HepG2 (cell line): Measurements from ENCODE around the gene PTGR1. TPM values are rescaled to one million over a fixed set of nuclear protein-coding genes. Genes with fewer than 3 reads are reported as not detected.
A peak's percentile ranks its signal among the peaks of the same experiment; 100 is the strongest.

ENCODE experiments used
- ATF3 ChIP-seq: sonication (generic); formaldehyde crosslinking; IDR thresholded peaks from 2 replicates; pipeline ENCODE4 v1.4.0; 2020; ENCODE audit warnings: missing genetic modification reagents
- CBX5 ChIP-seq: sonication (generic); formaldehyde crosslinking; IDR thresholded peaks from 2 replicates; pipeline ENCODE4 v1.4.0; 2020; ENCODE audit warnings: missing genetic modification reagents, borderline replicate concordance
- GPN1 ChIP-seq: sonication (generic); formaldehyde crosslinking; IDR thresholded peaks from 2 replicates; pipeline ENCODE4 v1.5.1; 2020; ENCODE audit warnings: missing genetic modification reagents, borderline replicate concordance
- HDAC1 ChIP-seq: sonication (generic); formaldehyde crosslinking; IDR thresholded peaks from 2 replicates; pipeline ENCODE4 v1.5.1; 2020; ENCODE audit warnings: mild to moderate bottlenecking, missing genetic modification reagents
- MEIS1 ChIP-seq: sonication (generic); formaldehyde crosslinking; IDR thresholded peaks from 2 replicates; pipeline ENCODE4 v1.9.0; 2021; ENCODE audit warnings: mild to moderate bottlenecking, missing genetic modification reagents, moderate library complexity, borderline replicate concordance
- MTA3 ChIP-seq: sonication (generic); formaldehyde crosslinking; IDR thresholded peaks from 2 replicates; pipeline ENCODE4 v1.4.0; 2020; ENCODE audit warnings: missing genetic modification reagents
- NFATC3 ChIP-seq: sonication (generic); formaldehyde crosslinking; IDR thresholded peaks from 2 replicates; pipeline ENCODE4 v1.5.1; 2020; ENCODE audit warnings: mild to moderate bottlenecking, missing genetic modification reagents
- NRL ChIP-seq: sonication (generic); formaldehyde crosslinking; IDR thresholded peaks from 2 replicates; pipeline ENCODE4 v1.5.0; 2020; ENCODE audit warnings: missing genetic modification reagents, mild to moderate bottlenecking, moderate library complexity, borderline replicate concordance
- PBX3 ChIP-seq: sonication (generic); formaldehyde crosslinking; IDR thresholded peaks from 2 replicates; pipeline ENCODE4 v1.8.1; 2023; ENCODE audit warnings: missing genetic modification reagents, inconsistent platforms, borderline replicate concordance
- PLRG1 ChIP-seq: fragments of 450-650 bp; conservative IDR thresholded peaks from 2 replicates; pipeline ENCODE4 v1.6.1; 2016
- POLR2AphosphoS5 ChIP-seq: IDR thresholded peaks from 2 replicates; pipeline ENCODE4 v1.6.1; 2012; ENCODE audit warnings: low read depth, low read length
- SIN3B ChIP-seq: fragments of 150-350 bp; IDR thresholded peaks from 2 replicates; pipeline ENCODE4 v1.6.1; 2014; ENCODE audit warnings: low read length
- SP5 ChIP-seq: IDR thresholded peaks from 2 replicates; pipeline ENCODE4 v1.6.1; 2016; ENCODE audit warnings: low read depth, borderline replicate concordance
- UBTF ChIP-seq: sonication (generic); formaldehyde crosslinking; IDR thresholded peaks from 2 replicates; pipeline ENCODE4 v1.4.0; 2020; ENCODE audit warnings: mild to moderate bottlenecking, missing genetic modification reagents
- ZNF292 ChIP-seq: sonication (generic); formaldehyde crosslinking; IDR thresholded peaks from 2 replicates; pipeline ENCODE4 v1.8.1; 2022; ENCODE audit warnings: mild to moderate bottlenecking, low read depth, missing genetic modification reagents, borderline replicate concordance
- ZNF382 ChIP-seq: sonication (generic); formaldehyde crosslinking; IDR thresholded peaks from 2 replicates; pipeline ENCODE4 v1.5.0; 2020; ENCODE audit warnings: missing genetic modification reagents, mild to moderate bottlenecking, borderline replicate concordance
- ZNF580 ChIP-seq: IDR thresholded peaks from 2 replicates; pipeline ENCODE4 v1.6.1; 2016; ENCODE audit warnings: low read depth, borderline replicate concordance
- ZNF7 ChIP-seq: IDR thresholded peaks from 2 replicates; pipeline ENCODE4 v1.6.1; 2016; ENCODE audit warnings: missing biosample characterization, missing genetic modification reagents
- ZNF790 ChIP-seq: sonication (generic); formaldehyde crosslinking; IDR thresholded peaks from 2 replicates; pipeline ENCODE4 v1.8.0; 2022; ENCODE audit warnings: missing genetic modification reagents, mild to moderate bottlenecking, borderline replicate concordance
- ZNF883 ChIP-seq: sonication (generic); formaldehyde crosslinking; IDR thresholded peaks from 2 replicates; pipeline ENCODE4 v1.5.1; 2020; ENCODE audit warnings: mild to moderate bottlenecking, missing genetic modification reagents; ENCODE audit errors: not compliant biosample characterization
- polyA plus RNA-seq, 8 experiments: library from polyadenylated mRNA; depleted of rRNA in 3 of 8; stranded (reverse) in 7 of 8; unstranded in 1 of 8; fragments of >200 nt; fragmentation: Illumina TruSeq in 4 of 8; extraction: Trizol in 4 of 8; gene quantifications; 2 replicates each; pipeline versions ENCODE4 v1.2.1 to v1.2.3, GENCODE V29; 2011 to 2016; ENCODE audit warnings: low read depth in 4 of 8, missing spikeins in 1 of 8, mixed read lengths in 1 of 8; ENCODE audit not compliant: insufficient read depth in 1 of 8
- total RNA-seq, 5 experiments: library from RNA; depleted of rRNA; stranded (reverse); fragments of >200 nt; fragmentation: Illumina TruSeq; extraction: Trizol; gene quantifications; 2 replicates each; pipeline ENCODE4 v1.2.3, GENCODE V29; 2016; ENCODE audit warnings: low read depth in 1 of 5
- TF ChIP-seq, protein P1 (sequence below): sonication (generic); formaldehyde crosslinking; IDR thresholded peaks from 2 replicates; pipeline ENCODE4 v1.5.1; 2020; ENCODE audit warnings: mild to moderate bottlenecking, moderate library complexity, missing genetic modification reagents
- TF ChIP-seq, protein P2 (sequence below): IDR thresholded peaks from 2 replicates; pipeline ENCODE4 v1.6.1; 2016; ENCODE audit warnings: low read depth

The PTGR1 gene
- total and polyA plus RNA-seq, 2 of the 13 experiments (the other 11 are each of a cell fraction or from before 2014, with no cell fraction given) = 6.0 to 15.8 TPM

GRCh38 chr9:111631214-111631971 lies 31.9 kb upstream of the PTGR1 start, which contains the start of gene DNAJC25 (continued):
- TF ChIP-seq ZNF580 (CRISPR knock-in tag) (0 out of 2 replicates have a peak, but pooled peaks have one; percentile 1), ZNF7 (CRISPR knock-in tag) (no peak), ZNF883 (CRISPR knock-in tag) (peak; percentile 87), POLR2AphosphoS5 (peak; percentile 89), GPN1 (no peak), MTA3 (CRISPR knock-in tag) (no peak), SP5 (CRISPR knock-in tag) (0 out of 2 replicates have a peak, but pooled peaks have one; percentile 1), NRL (peak; percentile 68; the same call in 1 of the 2 replicates), PBX3 (CRISPR knock-in tag) (no peak), ZNF790 (CRISPR knock-in tag) (peak; percentile 32; the same call in 1 of the 2 replicates), PLRG1 (no peak), UBTF (CRISPR knock-in tag) (peak; percentile 90), ZNF382 (no peak), ZNF292 (CRISPR knock-in tag) (no peak), CBX5 (no peak), ATF3 (CRISPR knock-in tag) (peak; percentile 26; the same call in 1 of the 2 replicates), SIN3B (no peak), HDAC1 (CRISPR knock-in tag) (peak; percentile 94; the same call in 1 of the 2 replicates), NFATC3 (CRISPR knock-in tag) (no peak), MEIS1 (CRISPR knock-in tag) (peak; percentile 81; the same call in 1 of the 2 replicates)
- TF ChIP-seq, protein P1, sequence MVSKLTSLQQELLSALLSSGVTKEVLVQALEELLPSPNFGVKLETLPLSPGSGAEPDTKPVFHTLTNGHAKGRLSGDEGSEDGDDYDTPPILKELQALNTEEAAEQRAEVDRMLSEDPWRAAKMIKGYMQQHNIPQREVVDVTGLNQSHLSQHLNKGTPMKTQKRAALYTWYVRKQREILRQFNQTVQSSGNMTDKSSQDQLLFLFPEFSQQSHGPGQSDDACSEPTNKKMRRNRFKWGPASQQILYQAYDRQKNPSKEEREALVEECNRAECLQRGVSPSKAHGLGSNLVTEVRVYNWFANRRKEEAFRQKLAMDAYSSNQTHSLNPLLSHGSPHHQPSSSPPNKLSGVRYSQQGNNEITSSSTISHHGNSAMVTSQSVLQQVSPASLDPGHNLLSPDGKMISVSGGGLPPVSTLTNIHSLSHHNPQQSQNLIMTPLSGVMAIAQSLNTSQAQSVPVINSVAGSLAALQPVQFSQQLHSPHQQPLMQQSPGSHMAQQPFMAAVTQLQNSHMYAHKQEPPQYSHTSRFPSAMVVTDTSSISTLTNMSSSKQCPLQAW (CRISPR knock-in tag) = no peak; the same call in 1 of the 2 replicates
- TF ChIP-seq, protein P2, sequence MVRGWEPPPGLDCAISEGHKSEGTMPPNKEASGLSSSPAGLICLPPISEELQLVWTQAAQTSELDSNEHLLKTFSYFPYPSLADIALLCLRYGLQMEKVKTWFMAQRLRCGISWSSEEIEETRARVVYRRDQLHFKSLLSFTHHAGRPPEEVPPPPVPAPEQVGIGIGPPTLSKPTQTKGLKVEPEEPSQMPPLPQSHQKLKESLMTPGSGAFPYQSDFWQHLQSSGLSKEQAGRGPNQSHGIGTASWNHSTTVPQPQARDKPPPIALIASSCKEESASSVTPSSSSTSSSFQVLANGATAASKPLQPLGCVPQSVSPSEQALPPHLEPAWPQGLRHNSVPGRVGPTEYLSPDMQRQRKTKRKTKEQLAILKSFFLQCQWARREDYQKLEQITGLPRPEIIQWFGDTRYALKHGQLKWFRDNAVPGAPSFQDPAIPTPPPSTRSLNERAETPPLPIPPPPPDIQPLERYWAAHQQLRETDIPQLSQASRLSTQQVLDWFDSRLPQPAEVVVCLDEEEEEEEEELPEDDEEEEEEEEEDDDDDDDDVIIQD (CRISPR knock-in tag) = no peak
